ENCODE measurements around the gene PABPC1L. TPM values are rescaled to one million over a fixed set of nuclear protein-coding genes. Genes with fewer than 3 reads are reported as not detected.
A peak's percentile ranks its signal among the peaks of the same experiment; 100 is the strongest.

Gene PABPC1L
- total and polyA plus RNA-seq, 2 of the 13 experiments (the other 11 are each of a cell fraction or from before 2014, with no cell fraction given) = 30.8 to 252 TPM

GRCh38 chr20:44896583-44896982 is 13.3 kb upstream of the PABPC1L start (continued):
- no peak for TF ChIP-seq ZNF646 (CRISPR knock-in tag; IDR thresholded peaks at IDR 0.05)
- TF ChIP-seq ZNF18 (CRISPR knock-in tag; IDR thresholded peaks at IDR 0.05; ENCODE audit: insufficient replicate concordance) = no peak
- TF ChIP-seq PAXIP1 (CRISPR knock-in tag; conservative IDR thresholded peaks at IDR 0.05) = peak; percentile 44; the same call in 1 of the 2 replicates
- peak; percentile 86 for TF ChIP-seq GATAD2A (CRISPR knock-in tag; IDR thresholded peaks at IDR 0.05)
- TF ChIP-seq CERS6 (CRISPR knock-in tag; IDR thresholded peaks at IDR 0.05) = no peak
- TF ChIP-seq PBX3 (CRISPR knock-in tag; IDR thresholded peaks at IDR 0.05; ENCODE audit: borderline replicate concordance) = no peak
- TF ChIP-seq RFXAP (CRISPR knock-in tag; IDR thresholded peaks at IDR 0.05; ENCODE audit: borderline replicate concordance) = no peak
- TF ChIP-seq SOX13 (IDR thresholded peaks at IDR 0.05) = no peak
- peak in 1 of 2 experiments; percentile 40; a peak in 1 of 4 replicates for TF ChIP-seq SOX13 (CRISPR knock-in tag; conservative IDR thresholded peaks at IDR 0.05 in 1 of 2, IDR thresholded peaks at IDR 0.05 in 1 of 2)
- no peak for TF ChIP-seq REPIN1 (CRISPR knock-in tag; IDR thresholded peaks at IDR 0.05; ENCODE audit: borderline replicate concordance, low read depth)
- no peak for TF ChIP-seq POLR2A (IDR thresholded peaks at IDR 0.05; ENCODE audit: insufficient read depth in 1 of 2, low read depth in 2 of 2, low read length in 2 of 2)
- no peak for TF ChIP-seq RBM22 (optimal IDR thresholded peaks at IDR 0.05; ENCODE audit: low read length)
- peak; percentile 35; the same call in 1 of the 2 replicates for TF ChIP-seq ZMAT3 (CRISPR knock-in tag; conservative IDR thresholded peaks at IDR 0.05)
- TF ChIP-seq ZNF577 (CRISPR knock-in tag; IDR thresholded peaks at IDR 0.05; ENCODE audit: borderline replicate concordance, low read depth) = no peak
- no peak for TF ChIP-seq ZIK1 (CRISPR knock-in tag; IDR thresholded peaks at IDR 0.05; ENCODE audit: borderline replicate concordance, low read depth)

Data from HepG2 (cell line).